IPS DF 19.7 (cell line): Measurements from ENCODE around the gene OOSP2.
"Not testable (repeated sequence)": the region's sequence is repeated elsewhere in the genome, so short reads cannot be mapped to it uniquely, and the experiment has no call there.

Source experiments
- DNase-seq: peaks from one replicate; pipeline ENCODE4 v3.0.0-alpha.2; 2013; ENCODE audit warnings: low read depth, low spot score

The OOSP2 gene

DNA sequence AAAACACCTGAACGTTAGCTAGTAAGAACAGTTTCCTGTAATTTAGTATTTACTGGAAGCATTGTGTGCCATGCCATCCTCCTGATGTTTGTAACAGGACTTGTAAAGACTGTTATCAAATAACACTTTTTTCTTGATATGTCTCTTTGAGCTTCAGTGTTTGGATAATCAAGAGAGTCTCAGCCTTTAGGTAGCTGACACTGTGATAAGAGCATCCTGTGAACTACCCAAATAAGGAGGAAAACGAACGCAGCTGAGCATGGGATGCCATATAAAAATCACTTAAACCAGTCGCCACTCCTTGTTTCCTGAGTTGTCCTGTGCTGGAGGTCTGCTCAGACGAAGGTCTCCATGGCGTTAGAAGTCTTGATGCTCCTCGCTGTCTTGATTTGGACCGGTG is at the start of gene OOSP2:
OOSP2 (plus strand) TSS at position 301 of the 400 bp plus-strand sequence; CDS start at position 352, 51 bp downstream.
- DNase-seq, result no peak

- no peak for DNase-seq
Measured at GRCh38 chr11:59990421-59990820, 49.8 kb upstream of the OOSP2 start.

GRCh38 chr11:59992425-59992824 is 47.8 kb upstream of the OOSP2 start:
- DNase-seq, result no peak

GRCh38 chr11:59997800-59998199 is 42.4 kb upstream of the OOSP2 start:
- DNase-seq, result no peak

DNA sequence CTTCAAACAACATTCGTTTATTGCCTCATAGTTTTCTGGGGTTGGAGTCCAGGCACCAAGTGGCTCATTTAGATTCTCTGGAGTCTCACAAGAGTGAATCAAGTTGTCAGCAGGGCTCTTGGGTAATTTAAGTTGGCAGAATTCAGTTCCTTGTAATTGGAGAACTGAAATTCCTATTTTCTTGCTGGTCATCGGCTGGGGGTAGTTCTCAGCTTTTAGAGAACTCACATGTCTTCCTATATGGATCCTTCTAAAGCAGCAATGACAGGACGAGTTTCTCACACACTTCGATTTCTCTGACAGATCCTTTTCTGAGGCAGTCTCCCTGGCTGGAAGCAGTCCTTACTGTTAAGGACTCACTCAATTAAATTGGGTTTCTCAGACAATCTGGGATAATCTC is 40.5 kb upstream of the OOSP2 start:
- DNase-seq, result no peak

- DNase-seq, result no peak
Measured at GRCh38 chr11:60003729-60004128, 36.5 kb upstream of the OOSP2 start.

DNA sequence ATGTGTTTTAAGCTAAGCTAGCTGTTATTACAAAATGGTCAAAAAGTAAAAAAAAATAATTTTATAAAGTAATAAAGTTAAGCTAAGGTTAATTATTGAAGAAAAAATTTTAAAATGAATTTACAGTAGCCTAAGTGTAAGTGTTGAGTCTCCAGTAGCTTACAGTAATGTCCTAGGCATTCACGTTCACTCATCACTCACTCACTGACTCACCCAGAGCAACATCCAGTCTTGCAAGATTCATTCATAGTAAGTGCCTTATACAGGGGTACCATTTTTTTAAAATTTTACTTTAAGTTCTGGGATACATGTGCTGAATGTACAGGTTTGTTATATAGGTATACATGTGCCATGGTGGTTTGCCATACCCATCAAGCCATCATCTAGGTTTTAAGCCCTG is 34.8 kb upstream of the OOSP2 start:
- DNase-seq, result no peak

DNA sequence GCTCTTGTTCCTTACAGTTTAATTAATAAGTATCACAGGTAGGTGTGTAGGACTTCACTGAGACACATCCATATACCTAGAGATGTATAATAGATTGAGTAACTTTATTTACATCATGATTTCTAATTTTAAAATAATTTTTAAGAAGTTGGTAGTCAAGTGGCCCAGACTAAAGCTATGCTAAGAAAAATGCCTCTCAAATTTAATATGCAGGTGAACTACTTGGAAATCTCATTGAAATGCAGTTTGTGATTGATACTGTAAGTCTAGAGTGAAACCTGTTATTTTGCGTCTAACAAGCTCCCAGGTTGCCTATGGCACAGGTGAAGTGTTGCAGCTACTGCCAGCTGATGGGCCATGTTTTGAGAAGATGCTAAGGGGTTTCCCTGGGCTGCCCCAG is 23.3 kb upstream of the OOSP2 start, which contains the start of gene OOSP4B:
OOSP4B (plus strand) TSS at position 301 of the 400 bp plus-strand sequence.
- no peak for DNase-seq

GRCh38 chr11:60018058-60018457 is 22.2 kb upstream of the OOSP2 start:
- no peak for DNase-seq

DNA sequence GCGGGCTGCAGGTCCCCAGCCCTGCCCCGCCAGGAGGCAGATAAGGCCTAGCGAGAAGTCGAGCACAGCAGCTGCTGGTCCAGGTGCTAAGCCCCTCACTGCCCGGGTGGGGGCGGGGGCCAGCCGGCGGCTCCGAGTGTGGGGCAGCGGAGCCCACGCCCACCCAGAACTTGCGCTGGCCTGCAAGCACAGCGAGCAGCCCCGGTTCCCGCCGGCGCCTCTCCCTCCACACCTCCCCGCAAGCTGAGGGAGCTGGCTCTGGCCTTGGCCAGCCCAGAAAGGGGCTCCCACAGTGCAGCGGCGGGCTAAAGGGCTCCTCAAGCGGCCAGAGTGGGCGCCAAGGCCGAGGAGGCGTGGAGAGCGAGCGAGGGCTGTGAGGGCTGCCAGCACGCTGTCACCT is 19.8 kb upstream of the OOSP2 start:
- not testable (repeated sequence) for DNase-seq

- no peak for DNase-seq
Measured at GRCh38 chr11:60029015-60029632, 11.1 kb upstream of the OOSP2 start.

DNA sequence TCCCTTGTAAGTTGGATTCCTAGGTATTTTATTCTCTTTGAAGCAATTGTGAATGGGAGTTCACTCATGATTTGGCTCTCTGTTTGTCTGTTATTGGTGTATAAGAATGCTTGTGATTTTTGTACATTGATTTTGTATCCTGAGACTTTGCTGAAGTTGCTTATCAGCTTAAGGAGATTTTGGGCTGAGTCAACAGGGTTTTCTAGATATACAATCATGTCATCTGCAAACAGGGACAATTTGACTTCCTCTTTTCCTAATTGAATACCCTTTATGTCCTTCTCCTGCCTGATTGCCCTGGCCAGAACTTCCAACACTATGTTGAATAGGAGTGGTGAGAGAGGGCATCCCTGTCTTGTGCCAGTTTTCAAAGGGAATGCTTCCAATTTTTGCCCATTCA is 10.2 kb downstream of the OOSP2 start:
- not testable (repeated sequence) for DNase-seq

GRCh38 chr11:60050839-60051238 is 10.6 kb downstream of the OOSP2 start:
- not testable (repeated sequence) for DNase-seq

DNA sequence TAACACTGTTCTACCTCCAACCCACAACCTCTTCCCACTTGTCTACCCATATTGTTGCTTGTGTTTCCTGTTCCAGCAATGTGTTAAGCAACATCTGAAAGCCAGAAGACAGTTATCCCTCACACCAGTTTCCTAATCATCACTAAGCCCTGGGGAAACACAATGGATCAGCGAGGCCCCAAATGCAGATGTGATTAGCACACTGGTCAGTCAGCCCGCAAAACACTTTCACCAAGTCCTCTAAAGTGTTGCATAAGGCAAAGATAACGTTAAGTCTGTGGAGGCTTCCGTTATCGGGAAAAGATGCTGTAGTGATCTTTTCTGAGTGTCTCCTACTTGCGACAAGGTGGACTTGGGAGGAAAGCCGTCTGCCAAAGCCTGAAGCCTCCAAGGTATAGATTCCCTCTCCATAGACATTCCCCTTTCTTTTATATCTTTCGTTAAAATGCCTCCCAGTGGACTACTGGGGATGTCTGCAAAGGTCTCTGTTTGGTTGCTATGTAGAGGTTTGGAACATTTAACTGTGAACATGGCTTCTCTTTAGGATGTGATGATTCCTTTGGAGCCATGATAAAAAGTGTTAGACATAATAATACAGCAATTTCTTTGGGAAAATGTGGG is 16.2 kb downstream of the OOSP2 start, which contains the start of gene MS4A3:
MS4A3 (plus strand) TSS at position 317 of the 621 bp plus-strand sequence. CDS start 4,496 bp downstream, outside the sequence.
- no peak for DNase-seq

DNA sequence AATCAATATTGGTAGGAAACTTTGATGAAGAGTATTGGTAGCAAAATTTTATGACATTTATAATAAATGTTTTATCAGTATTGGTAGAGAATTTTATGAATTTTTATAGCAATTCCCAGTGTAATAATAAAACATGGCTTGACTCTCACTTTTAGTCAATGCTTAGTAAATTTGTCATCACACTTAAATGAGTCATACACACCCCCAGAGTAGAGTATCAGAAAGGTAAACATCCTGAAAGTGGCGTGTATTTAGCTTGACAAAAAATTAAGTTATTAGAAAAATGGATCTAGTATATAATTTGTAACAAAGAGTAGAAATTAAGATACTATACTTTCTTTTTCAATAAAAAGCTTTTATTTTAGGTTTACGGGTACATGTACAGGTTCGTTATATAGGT is 18.8 kb downstream of the OOSP2 start:
- no peak for DNase-seq

DNA sequence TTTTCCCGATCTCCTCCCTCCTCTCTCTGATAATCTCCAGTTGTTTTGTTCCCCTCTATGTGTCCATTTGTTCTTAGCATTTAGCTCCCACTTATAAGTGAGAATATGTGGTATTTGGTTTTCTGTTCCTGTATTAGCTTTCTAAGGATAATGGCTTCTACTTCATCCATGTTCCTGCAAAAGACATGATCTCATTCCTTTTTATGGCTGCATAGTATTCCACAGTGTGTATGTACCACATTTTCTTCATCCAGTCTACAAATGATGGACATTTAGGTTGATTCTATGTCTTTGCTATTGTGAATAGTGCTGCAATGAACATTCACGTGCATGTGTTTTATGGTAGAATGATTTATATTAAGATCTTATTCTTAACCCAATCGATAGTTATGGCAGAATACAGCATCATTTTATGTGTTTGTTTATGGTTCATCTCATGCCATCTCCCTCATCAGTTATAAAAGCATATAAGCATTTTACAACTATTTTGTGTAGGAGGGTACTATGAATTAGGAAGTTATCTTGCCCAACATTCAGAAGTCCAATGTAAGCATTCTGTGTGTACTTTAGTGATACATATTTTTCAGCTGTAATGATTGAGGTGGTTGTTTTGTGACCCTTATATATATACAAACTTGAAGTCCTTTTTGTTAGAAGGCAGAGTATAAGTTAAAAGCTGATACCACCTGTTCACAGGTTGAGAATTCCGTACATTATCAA is 19.5 kb downstream of the OOSP2 start:
- no peak for DNase-seq

DNA sequence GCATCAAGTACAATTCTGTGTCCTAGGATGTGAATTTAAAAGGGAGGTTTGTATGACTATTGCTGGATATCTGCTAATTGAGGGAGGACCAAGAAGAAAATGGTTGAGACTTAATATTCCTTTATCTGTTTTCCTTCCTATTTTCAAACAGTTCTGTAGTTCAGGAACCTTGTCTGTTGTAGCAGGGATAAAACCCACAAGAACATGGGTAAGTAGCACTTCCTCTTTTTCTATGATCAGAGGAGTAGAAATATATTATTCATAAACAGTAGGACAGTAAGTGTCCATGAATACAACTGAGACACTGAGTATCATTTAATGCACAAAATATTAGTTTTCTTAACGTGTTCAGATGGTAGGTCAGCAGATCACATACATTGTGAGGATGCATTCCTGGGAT is 23.9 kb downstream of the OOSP2 start:
- DNase-seq, result no peak

DNA sequence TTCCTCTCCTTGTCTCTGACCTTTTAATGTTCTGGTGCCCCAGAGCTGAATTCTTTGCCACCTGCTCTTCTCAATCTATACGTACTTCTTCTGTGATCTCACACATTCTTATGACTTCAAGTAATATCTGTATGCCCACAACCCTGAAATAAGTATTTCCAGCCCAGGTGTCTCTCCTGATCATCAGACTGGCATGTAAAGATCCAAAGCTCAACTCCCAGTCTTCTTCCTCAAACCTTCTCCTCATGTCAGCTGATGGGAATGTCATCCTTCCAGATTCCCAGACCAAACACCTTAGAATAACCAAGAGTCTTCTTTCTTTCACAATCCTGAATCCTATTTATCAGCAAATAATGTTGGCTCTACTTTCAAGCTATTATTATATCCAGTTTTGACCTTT is 25.6 kb downstream of the OOSP2 start:
- DNase-seq, result no peak

GRCh38 chr11:60069450-60069849 is 29.2 kb downstream of the OOSP2 start:
- DNase-seq, result no peak

DNA sequence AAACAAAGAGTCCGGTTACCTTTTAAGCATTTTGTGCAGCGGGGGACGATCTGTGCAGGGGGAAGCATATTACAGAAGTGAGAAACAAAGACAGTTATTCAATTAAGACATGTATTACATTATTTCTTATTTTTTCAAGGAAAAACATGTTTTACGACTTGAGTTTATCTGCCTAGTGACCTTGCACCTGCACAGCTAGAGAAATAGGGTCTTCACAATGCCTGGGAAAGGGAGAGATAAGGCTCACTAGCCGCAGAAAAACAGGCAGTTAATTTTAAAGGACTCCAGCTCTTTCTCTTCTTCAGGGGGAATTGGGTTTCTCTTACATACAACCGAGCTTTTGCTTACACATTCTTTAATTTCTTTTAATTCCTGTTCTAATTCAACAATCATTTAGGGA is 31.4 kb downstream of the OOSP2 start:
- DNase-seq, result not testable (repeated sequence)

DNA sequence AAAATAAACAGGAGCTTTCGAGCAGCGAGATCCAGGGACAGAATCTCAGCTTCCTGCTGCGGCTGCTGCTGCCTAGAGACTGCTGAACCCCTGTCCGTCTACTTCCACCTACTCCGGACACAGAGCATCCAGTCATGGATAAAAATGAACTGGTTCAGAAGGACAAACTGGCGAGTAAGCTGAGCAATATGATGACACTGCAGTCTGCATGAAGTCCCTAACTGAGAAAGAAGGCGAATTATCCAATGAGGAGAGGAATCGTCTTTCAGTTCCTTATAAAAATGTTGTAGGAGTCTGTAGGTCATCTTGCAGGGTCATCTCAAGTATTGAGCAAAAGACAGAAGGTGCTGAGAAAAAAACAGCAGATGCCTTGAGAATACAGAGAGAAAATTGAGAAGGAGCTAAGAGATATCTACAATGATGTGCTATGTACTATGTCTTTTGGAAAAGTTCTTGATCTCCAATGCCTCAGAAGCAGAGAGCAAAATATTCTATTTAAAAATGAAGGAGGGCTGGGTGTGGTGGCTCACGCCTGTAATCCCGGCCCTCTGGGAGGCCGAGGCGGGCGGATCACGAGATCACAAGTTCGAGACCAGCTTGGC is 37.1 kb downstream of the OOSP2 start:
- DNase-seq, result no peak

- DNase-seq, result no peak
Measured at GRCh38 chr11:60077981-60078380, 37.8 kb downstream of the OOSP2 start.
